ENCODE results near the gene RAPGEF3.

Gene RAPGEF3

GRCh38 chr12:47758834-47759690 lies at the start of gene RAPGEF3:
RAPGEF3 (minus strand) TSS chr12:47758880; CDS start chr12:47758556, 324 bp downstream.
- peak; percentile 60 for DNase-seq (ENCODE audit: low read depth)

- DNase-seq (ENCODE audit: low read depth) = peak; percentile 74
Measured at GRCh38 chr12:47808050-47808449, 49.4 kb upstream of the RAPGEF3 start.

DNA sequence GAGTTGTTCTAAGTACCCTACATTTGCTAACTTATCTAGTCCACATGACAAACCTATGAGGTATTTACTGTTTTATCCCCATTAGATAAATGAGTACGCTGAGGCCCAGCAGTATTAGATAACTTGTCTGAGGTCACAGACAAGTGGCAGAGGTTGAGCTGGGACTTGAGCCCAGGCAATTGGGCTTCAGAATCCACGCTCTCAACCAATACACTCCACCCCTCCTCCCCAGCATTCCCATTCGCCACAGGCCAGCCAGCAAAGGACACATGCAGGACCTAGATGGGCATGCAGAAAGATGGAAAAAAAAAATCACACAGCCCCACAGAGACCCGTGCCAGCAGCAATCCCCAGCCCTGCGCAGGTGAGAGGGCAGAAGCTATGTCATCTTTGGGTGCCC lies 48.7 kb upstream of the RAPGEF3 start:
- DNase-seq (ENCODE audit: low read depth) = no peak

DNA sequence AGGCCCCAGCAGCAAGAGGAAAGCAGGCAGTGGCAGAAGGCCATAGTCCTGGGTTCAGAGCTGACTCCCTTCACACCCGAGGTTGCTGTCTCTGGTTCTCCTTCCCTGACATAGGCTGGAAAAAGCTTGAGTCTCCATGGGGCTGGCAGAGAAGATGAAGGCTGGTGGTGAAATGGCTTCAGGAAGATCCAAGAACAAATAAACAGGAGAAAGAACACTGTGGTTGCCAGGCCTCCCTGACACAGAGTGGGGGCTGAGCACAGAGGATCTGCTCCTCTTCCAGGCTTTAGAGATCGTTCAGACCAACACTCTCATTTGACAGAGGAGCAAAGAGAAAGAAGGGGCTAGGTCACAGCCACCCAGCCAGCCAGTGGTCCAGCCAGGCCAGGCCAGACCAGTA lies 46.7 kb upstream of the RAPGEF3 start:
- no peak for DNase-seq (ENCODE audit: low read depth)

DNA sequence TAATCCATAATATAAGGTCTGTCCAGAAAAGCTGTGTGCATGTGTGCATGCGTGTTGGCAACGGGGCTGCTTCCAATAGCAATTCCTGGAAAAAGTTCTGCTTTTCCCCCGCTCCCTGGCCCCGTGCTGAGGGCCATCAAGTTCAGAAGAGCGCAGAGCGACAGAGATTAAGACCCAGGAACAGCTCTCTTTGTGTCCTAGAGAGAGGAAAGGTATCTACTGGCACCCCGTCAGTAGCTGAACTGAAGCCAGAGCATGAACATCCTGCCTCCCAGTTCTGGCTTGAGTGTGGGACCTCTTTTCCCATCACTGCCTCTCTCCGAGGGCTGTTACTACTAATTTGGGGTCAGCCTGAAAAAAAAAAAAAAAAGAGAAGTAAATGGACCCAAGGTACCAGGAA lies 45.5 kb upstream of the RAPGEF3 start:
- DNase-seq (ENCODE audit: low read depth) = no peak

GRCh38 chr12:47803191-47803875 lies 44.7 kb upstream of the RAPGEF3 start:
- DNase-seq (ENCODE audit: low read depth) = no peak

GRCh38 chr12:47802312-47802711 lies 43.6 kb upstream of the RAPGEF3 start:
- no peak for DNase-seq (ENCODE audit: low read depth)

DNA sequence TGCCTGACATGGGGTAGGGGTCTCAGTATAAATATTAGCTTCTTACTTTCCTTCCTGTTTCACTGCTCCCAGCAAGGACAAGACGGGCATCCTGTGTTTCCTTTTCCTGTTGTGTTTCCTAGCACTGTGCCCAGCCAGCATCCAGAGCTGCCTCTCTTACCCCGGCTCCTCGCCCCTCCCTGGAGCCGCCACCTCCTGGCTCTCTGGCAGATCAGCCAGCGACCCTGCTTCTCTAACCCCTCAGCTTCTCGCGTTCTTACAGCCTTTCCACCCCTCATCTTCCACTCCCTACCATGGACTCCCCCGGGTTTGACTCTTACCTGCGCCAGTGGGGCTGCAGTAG lies 43.2 kb upstream of the RAPGEF3 start:
- DNase-seq (ENCODE audit: low read depth) = no peak

- no peak for DNase-seq (ENCODE audit: low read depth)
Measured at GRCh38 chr12:47801170-47801903, 42.7 kb upstream of the RAPGEF3 start.

- no peak for DNase-seq (ENCODE audit: low read depth)
Measured at GRCh38 chr12:47800582-47800981, 41.9 kb upstream of the RAPGEF3 start.

DNA sequence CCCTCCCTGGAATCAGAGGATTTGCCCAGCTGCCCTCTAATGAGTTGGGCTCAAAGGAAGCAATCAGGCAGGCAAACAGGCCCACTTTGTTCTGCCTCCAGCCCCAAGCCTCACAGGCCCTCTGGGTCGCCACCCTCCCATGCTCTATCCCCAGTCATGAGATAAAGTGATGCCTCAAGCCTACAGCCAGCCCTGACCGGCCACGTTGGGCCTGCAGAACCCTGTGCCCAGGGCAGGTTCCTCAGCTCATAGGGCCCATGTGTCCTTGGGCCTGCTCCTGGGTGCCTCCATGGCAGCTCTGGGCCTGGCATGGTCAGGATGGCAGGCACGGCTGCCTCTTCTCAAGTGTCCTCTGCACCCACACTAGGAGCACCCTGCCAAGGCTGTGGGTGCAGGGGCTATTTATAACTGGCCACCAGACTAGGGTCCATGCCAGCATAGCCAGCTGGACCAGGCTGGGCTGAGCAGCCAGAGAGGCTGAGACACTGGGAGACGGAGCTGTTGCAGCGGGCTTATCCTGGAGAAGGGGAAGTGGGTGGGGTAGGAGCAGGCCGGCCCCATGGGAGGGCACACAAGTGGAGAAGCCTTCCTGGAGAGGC lies 40.8 kb upstream of the RAPGEF3 start:
- no peak for DNase-seq (ENCODE audit: low read depth)

- DNase-seq (ENCODE audit: low read depth) = no peak
Measured at GRCh38 chr12:47798382-47798948, 39.8 kb upstream of the RAPGEF3 start.

GRCh38 chr12:47797441-47797840 lies 38.8 kb upstream of the RAPGEF3 start:
- no peak for DNase-seq (ENCODE audit: low read depth)

- no peak for DNase-seq (ENCODE audit: low read depth)
Measured at GRCh38 chr12:47795814-47796411, 37.2 kb upstream of the RAPGEF3 start.

GRCh38 chr12:47795121-47795813 lies 36.6 kb upstream of the RAPGEF3 start:
- DNase-seq (ENCODE audit: low read depth) = no peak

DNA sequence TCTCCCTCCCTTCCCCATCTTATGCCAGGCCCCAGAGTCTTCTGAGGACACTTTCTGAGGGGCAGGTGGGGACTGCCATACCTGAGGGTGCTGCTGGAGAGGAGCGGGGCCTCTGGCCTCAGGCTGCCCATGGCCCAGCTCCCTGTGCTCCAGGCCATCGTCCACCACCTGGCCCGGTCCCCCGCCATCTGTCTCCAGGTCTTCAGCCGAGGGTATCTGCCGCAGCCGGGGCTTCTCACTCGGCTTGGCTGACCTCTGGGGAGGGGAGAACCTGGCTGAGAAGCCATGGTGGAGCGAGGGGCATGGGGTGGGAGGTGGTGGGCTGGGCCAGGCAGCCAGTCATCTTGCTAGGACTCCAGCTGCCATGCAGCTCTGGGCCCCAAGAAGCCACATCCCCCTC lies 36.0 kb upstream of the RAPGEF3 start:
- no peak for DNase-seq (ENCODE audit: low read depth)

- DNase-seq (ENCODE audit: low read depth) = no peak
Measured at GRCh38 chr12:47793015-47793681, 34.5 kb upstream of the RAPGEF3 start.

DNA sequence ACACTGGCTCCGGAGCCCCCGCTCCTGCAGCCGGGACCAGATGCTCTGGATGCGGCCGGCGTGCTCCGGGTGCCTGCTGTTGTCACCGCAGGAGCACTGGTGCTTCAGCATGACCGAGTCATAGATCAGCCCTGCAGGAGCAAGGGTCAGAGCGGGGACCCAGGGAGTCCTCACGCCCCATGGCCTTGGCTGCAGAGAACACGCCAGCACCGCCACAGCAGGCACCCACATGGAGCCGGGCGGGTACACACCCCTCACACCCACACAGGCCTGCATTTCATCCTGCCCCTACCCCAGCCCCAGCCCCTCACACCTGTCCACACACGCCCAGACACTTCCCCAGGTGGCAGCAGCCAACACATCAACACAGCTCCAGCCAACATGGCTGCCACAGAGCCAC lies 33.2 kb upstream of the RAPGEF3 start:
- no peak for DNase-seq (ENCODE audit: low read depth)

GRCh38 chr12:47791351-47791746 lies 32.7 kb upstream of the RAPGEF3 start:
- no peak for DNase-seq (ENCODE audit: low read depth)

GRCh38 chr12:47790676-47791350 lies 32.1 kb upstream of the RAPGEF3 start:
- no peak for DNase-seq (ENCODE audit: low read depth)

Measured in T-helper 22 cell (primary cell).